K562 (cell line): ENCODE measurements around the gene ZNHIT3. TPM values are rescaled to one million over a fixed set of nuclear protein-coding genes. Genes with fewer than 3 reads are reported as not detected.

Experiments
- ARID3B ChIP-seq: fragments of 250-450 bp; sonication (Bioruptor Pico); IDR thresholded peaks from 2 replicates; pipeline ENCODE4 v1.4.0; 2020; ENCODE audit warnings: borderline replicate concordance
- E2F8 ChIP-seq: fragments of 450-650 bp; IDR thresholded peaks from 2 replicates; pipeline ENCODE4 v1.7.1; 2018; ENCODE audit warnings: mild to moderate bottlenecking, low read depth; ENCODE audit not compliant: partially characterized antibody
- HLTF ChIP-seq: fragments of 450-650 bp; IDR thresholded peaks from 2 replicates; pipeline ENCODE4 v1.6.1; 2016
- HNRNPUL1 ChIP-seq: fragments of 200-400 bp; formaldehyde crosslinking; IDR thresholded peaks from 2 replicates; pipeline ENCODE4 v1.6.1; 2017; ENCODE audit warnings: low read length
- MAZ ChIP-seq, 2 experiments: fragments of 450-650 bp in 1 of 2; sonication (generic) in 1 of 2; formaldehyde crosslinking; IDR thresholded peaks in 1 of 2; conservative IDR thresholded peaks in 1 of 2; 2 replicates each; pipeline versions ENCODE4 v1.4.0 to v1.5.0; 2020; ENCODE audit warnings: mild to moderate bottlenecking in 1 of 2, missing genetic modification reagents in 1 of 2
- MYC ChIP-seq, 2 experiments: fragments of 250-450 bp in 1 of 2; sonication (Bioruptor Pico) in 1 of 2; IDR thresholded peaks; 2 replicates each; pipeline versions ENCODE4 v1.5.1 to v1.6.1; 2012 to 2021; ENCODE audit warnings: low read depth in 2 of 2, borderline replicate concordance in 1 of 2, improper control_type of control experiment in 1 of 2, low read length in 1 of 2, mild to moderate bottlenecking in 1 of 2, moderate library complexity in 1 of 2
- TCFL5 ChIP-seq: fragments of 250-450 bp; sonication (Bioruptor Pico); conservative IDR thresholded peaks from 2 replicates; pipeline ENCODE4 v1.6.1; 2021; ENCODE audit warnings: mild to moderate bottlenecking, moderate library complexity, matching md5 sums
- ZNF274 ChIP-seq: IDR thresholded peaks from 2 replicates; pipeline ENCODE4 v1.6.1; 2011; ENCODE audit warnings: low read depth, mild to moderate bottlenecking, low read length, moderate library complexity, borderline replicate concordance
- ZNF318 ChIP-seq, 2 experiments: fragments of 450-650 bp; IDR thresholded peaks; 2 replicates each; pipeline ENCODE4 v1.6.1; 2016; ENCODE audit warnings: mild to moderate bottlenecking in 2 of 2, borderline replicate concordance in 1 of 2, low read depth in 1 of 2, moderate library complexity in 1 of 2
- ZNF655 ChIP-seq: fragments of 250-450 bp; sonication (Bioruptor Pico); IDR thresholded peaks from 2 replicates; pipeline ENCODE4 v1.5.0; 2021
- ZNF778 ChIP-seq: fragments of 450-650 bp; formaldehyde crosslinking; IDR thresholded peaks from 2 replicates; pipeline ENCODE4 v1.4.0; 2020; ENCODE audit warnings: mild to moderate bottlenecking, moderate library complexity
- polyA plus RNA-seq, 8 experiments: library from polyadenylated mRNA; depleted of rRNA in 4 of 8; stranded (reverse) in 5 of 8; unstranded in 3 of 8; fragments of >200 nt; fragmentation: Nextera tagmentation in 2 of 8; fragmentation: Illumina TruSeq in 1 of 8; extraction: Ambion mirVana in 2 of 8; extraction: Trizol in 1 of 8; gene quantifications; 2 replicates each; pipeline versions ENCODE4 v1.2.1 to v1.2.3, GENCODE V29; 2011 to 2014; ENCODE audit warnings: inconsistent platforms in 1 of 8, missing spikeins in 1 of 8
- total RNA-seq, 7 experiments: library from RNA; depleted of rRNA in 6 of 7; stranded (reverse); fragments of >200 nt in 6 of 7; fragmentation: Illumina TruSeq in 2 of 7; extraction: Trizol in 2 of 7; gene quantifications; 2 replicates each; pipeline versions ENCODE4 v1.2.1 to v1.2.3, GENCODE V29; 2011 to 2021; ENCODE audit warnings: low replicate concordance in 1 of 7

Gene ZNHIT3
- total and polyA plus RNA-seq, 9 of the 15 experiments (the other 6 are each of a cell fraction or from before 2014, with no cell fraction given): 45.0 to 300 (median 88.4) TPM

GRCh38 chr17:36534840-36535668 is 48.6 kb downstream of the ZNHIT3 start, which contains the start of the genes MYO19 and PIGW (continued):
- TF ChIP-seq ZNF274 (no peak; the same call in 1 of the 2 replicates), HLTF (no peak), E2F8 (peak; percentile 91), MAZ (CRISPR knock-in tag; conservative IDR thresholded peaks at IDR 0.05 in 1 of 2, IDR thresholded peaks at IDR 0.05 in 1 of 2) (peak; percentile 49 to 79; a peak in 3 of 4 replicates), ZNF655 (no peak), TCFL5 (CRISPR knock-in tag) (no peak), ZNF318 (IDR thresholded peaks at IDR 0.05; ENCODE audit: borderline replicate concordance in 1 of 2, low read depth in 1 of 2) (no peak), HNRNPUL1 (no peak), ZNF778 (CRISPR knock-in tag) (no peak), ARID3B (CRISPR knock-in tag) (no peak), MYC (IDR thresholded peaks at IDR 0.05; ENCODE audit: low read depth, low read length) (peak; percentile 99), MYC (CRISPR knock-in tag; IDR thresholded peaks at IDR 0.05; ENCODE audit: borderline replicate concordance, low read depth) (peak; percentile 99)
